Measurements from ENCODE around the gene CEP350. TPM values are rescaled to one million over a fixed set of nuclear protein-coding genes. Genes with fewer than 3 reads are reported as not detected.

Gene CEP350
- total RNA-seq, 2 experiments from 2014 or later, result 37.0 to 41.6 TPM

DNA sequence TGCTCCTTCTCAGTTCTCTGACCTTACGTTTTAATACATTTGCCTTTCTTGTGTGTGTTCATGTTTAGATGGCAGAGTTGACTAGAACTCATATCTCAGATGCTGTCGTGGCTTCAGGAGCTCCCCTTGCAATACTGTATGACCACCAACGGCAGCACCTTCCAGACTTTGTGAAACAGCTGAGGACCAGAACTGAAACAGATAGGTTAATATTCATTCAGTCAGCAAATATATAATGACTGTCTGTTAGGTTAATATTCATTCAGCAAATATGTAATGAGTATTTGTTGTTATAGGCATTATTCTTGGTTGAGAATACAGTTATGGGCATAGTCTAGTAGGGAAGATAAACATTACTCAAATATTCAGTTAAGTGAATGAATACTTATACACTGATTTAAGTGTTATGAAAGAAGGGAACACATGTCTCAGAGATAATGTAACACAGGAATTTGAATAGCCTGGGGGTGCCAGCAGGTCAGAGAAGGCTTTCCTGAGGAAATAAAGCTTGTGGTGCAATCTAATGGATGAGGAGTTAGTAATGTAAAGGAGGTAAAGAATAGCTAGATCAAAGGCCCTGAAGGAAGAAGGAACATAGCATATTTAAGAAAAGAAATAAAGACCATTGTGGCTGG, 88.5 kb downstream of the CEP350 start:
- CTCF ChIA-PET, result no interaction called here
- POLR2A ChIA-PET, result no interaction called here

DNA sequence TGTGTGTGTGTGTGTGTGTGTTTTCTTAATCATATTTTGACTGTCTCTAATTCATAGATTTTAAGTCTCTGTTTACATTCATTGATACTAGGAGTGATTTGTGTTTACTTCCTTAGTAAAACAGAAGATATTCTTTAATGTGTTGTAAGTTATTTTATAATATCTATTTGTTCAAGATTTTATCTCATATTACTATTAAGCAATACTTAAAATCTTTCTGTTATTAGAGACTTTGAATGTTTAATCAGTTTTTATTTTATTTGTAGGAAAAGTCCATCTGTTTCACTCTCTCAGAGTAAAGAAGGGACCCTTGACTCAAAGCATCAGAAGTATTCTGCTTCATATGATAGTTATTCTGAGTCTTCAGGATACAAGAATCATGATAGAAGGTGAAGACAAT, 89.2 kb downstream of the CEP350 start:
- POLR2A ChIA-PET, result no interaction called here

DNA sequence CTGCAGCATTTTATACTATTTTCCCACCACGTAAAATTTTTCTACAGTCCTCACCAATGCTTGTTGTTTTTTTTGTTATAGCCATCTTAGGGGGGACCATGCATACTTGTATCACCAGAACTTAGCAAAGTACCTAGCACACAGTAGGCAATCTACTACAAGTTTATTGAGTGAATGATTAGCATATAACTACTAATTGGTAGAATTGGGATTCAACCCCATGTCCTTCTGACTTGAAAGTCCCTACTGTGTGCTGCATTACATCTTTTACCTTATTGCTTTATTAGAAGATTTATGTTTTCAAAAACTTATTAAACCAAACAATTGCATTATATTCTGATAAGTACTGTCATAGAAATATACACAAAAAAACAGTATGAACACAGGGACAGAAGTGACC, 92.1 kb downstream of the CEP350 start:
- POLR2A ChIA-PET, result no interaction called here
- CTCF ChIA-PET, result no interaction called here

More for the DNA sequence above, 89.2 kb downstream of the CEP350 start:
- CTCF ChIA-PET, result no interaction called here

DNA sequence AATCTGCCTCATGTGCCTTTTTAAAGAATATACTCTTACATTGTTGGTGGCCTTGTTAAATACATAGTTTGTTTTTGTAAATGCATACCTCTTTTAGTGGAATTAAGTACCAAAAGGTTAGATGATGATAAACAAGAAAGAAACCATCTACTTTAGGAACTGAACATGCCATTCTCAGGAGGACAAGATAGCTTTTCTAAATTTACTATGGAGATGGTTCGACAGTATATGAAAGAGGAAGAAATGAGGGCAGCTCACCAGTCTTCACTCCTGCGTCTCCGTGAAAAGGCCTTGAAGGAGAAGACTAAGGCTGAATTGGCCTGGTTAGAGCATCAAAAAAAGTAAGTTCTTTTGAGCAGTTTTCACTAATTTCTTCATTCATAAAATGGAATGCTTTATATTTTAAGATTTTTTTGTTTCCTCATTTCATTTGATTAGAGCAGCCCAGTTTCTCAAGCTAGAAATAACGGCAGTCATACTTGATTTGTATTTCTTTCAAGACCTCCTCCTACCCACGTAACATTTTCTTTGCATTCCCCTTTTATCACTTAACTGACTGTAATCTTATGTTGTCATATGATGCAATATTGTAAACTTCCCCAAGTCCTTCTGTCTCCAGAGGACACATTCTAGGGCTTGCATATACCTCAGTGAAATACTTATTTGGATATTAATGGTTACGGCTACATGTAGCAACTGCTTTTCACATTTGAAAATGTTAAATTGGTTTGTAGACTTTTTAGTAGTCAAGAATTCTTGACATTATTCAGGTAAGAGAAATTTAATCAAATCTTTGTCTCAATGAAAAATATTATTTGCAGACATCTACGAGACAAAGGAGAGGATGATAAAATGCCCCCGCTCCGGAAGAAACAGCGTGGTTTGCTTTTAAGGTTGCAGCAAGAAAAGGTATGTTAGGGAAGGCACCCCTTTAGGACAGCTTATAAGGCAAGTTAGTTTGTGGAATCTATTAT, 99.3 kb downstream of the CEP350 start:
- CTCF ChIA-PET, result no interaction called here

DNA sequence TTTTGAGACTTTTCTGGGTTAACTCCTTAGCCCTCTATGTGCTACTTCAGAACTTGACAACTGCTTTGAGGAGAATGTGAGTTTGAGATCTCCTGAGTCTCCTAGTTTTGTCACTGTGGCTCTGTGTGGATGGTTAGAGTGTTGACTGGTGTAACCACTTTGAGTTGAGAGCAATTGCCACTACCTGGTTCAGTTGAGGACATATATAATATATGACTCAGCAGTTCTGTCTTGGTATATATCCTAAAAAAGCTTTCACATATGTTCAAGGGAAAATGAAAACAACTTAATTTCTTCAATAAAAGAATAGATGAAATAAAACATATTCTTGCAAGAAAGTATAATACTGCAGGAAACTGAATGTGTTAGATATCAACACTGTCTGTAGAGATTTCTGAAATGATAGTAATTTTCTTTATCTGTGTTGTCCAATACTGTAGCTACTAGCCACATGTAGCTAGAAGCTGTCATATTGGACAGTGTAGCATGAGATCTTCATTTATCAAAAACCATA, 103.3 kb downstream of the CEP350 start:
- CTCF ChIA-PET, result no interaction called here
- POLR2A ChIA-PET, result no interaction called here

More for the DNA sequence above, 99.3 kb downstream of the CEP350 start:
- POLR2A ChIA-PET, result no interaction called here

DNA sequence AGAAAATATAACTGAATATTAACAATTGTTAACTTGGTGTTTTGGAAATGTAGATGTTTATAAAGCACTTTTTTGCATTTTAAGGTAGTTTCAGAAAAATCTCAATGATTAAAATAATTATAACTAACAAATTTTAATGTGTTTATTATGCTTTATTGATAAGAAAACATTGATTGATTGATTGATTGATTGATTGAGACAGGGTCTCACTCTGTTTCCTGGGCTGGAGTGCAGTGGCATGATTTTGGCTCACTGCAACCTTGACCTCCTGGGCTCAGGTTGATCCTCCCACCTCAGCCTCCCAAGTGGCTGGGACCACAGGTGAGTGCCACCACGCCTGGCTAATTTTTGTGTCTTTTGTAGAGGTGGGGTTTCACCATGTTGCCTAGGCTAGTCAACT, 106.4 kb downstream of the CEP350 start:
- POLR2A ChIA-PET, result no interaction called here
- CTCF ChIA-PET, result no interaction called here

DNA sequence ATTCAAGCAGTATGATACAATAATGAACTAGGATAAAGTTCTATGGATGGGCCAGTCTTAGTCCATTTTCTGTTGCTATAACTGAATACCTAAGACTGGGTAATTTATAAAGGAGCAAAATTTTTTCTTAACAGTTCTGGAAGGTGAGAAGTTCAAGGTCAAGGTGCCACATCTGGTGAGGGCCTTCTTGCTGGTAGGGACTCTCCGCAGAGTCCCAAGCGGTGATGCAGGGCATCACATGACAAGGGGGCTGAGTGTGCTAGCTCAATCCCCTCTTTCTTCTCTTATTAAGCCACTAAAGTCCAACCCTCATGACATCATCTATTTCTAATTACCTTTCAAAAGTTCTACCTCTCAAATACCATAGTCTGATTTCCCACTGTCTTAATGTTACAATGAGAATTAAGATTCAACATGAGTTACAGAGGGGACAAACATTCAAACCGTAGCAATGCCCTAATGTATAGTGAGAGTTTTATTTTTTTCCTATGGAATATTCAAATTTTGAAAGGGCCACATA, 107.9 kb downstream of the CEP350 start:
- ChIA-PET POLR2A (no interaction called here), CTCF (no interaction called here)

DNA sequence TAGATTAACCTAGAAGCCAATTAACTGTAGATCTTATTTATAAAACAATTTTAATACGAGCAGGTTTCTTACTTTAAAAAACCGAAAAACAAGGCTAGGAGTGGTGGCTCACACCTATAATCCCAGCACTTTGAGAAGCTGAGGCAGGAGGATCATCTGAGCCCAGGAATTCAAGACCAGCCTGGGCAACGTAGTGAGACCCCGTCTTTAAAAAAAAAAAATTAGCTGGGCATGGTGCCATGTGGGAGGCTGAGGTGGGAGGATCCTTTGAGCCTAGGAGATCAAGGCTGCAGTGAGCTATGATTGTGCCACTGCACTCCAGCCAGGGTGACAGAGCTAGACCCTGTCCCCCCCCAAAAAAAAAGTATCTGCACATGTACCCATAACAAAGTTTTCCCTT, 110.8 kb downstream of the CEP350 start:
- ChIA-PET CTCF (no interaction called here), POLR2A (no interaction called here)

DNA sequence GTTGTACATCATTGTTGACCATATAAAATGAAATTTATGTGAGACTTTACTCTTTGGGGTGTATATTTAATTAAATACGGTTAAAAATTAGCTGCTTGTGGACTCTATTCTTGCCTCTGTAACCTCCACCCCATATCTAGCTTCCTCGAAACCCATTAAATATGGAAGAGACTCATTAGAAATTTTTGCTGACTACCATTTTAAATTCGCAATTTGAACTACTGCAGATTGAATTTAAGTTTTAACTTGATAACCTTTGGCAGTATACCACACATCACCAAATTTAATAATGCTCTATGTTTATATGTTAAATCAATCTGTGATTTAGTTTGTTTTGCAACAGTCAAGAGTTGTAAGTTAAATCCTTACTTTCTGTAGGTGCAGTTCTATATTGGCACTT, 111.5 kb downstream of the CEP350 start:
- ChIA-PET CTCF (no interaction called here), POLR2A (no interaction called here)

DNA sequence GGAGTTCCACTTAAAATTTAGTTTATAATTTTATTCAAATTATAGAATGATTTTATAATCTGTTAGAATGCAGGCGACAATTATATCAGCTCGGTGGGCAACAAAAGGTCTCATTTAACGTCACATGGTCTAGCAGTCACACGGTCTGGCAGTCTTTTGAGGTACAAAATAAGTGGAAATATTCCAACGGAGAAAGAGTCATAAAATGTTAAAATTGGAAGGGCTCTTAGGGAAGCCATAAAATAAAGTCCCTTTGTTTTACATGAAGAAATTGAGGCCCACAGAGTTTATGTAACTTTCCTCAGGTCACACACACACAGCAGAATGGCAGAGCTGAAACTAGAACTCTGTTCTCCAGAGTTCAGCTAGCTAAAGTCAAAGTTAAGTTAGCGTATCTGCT, 115.7 kb downstream of the CEP350 start:
- CTCF ChIA-PET, result no interaction called here
- POLR2A ChIA-PET, result no interaction called here

DNA sequence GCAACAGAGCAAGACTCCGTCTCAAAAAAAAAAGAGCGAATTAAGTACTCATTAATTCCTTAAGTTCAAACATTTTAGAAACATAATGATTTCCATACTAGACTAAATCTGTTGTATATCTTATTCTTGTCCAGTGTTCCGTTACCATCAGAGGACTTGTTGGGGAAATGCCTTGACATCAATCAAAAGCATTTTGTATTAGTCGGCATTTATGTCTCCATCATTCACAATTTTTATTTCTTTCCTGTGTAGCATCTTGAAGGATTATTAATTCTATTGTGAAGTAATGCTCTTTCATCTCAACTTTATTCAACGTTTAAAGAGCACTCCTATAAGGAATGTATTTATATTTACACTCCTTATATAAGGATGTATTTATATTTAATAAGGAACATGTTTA, 117.1 kb downstream of the CEP350 start:
- CTCF ChIA-PET, result no interaction called here
- POLR2A ChIA-PET, result no interaction called here

DNA sequence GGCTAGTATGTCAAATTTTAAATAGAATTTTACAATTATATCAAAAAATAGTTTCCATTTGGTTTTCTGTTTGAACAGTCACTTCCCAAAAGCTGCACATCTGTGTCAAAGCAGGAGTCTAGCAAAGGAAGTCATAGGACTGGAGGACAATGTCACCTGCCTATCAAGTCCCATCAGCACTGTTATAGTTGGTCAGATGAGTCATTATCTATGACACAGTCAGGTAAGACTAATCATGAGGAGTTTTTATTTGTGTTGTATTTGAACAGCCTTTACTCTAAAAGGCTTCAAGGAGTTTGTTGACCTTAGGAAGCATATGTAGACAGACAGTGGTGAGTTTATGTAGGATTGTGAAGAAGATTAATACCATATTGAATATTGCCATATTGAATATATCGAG, 125.8 kb downstream of the CEP350 start:
- ChIA-PET CTCF (no interaction called here), POLR2A (no interaction called here)

DNA sequence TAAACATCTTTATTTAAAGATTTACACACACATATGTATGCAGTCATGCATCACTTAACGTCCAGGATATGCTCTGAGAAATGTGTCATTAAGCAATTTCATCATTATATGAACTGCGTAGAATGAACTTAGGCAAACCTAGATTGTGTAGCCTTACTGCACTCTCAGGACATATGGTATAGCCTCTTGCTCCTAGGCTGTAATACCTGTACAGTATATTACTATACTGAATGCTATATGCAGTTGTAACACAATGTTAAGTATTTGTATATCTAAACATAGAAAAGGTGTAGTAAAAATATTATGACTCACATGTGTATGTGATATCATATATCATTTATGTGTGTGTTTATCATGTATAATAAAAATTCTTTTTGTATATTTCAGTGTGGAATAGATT, 126.9 kb downstream of the CEP350 start:
- ChIA-PET POLR2A (no interaction called here), CTCF (no interaction called here)

DNA sequence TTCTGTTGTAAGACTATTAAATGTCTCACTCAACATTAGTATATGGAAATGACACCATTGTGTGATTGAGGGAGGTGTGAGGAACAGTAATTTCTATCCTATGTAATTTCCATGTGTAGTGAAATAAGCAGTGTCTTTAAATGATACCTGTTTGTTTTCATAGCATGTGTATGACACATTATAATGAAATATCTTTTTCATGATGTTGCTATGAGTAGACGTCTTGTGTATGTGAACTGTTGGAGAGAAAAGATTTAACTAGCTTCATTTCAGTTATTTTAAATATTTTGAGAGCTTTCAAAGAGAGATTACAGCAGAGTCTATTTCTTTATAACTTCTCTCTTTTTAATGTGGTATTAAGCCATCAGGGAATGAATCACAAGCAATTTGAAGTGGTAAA, 128.6 kb downstream of the CEP350 start:
- ChIA-PET CTCF (interaction anchor here (1.0 kb wide), 1 partner anchor 268 kb away, joined by 3 read pairs; no protein-coding TSS in a partner anchor), POLR2A (no interaction called here)

DNA sequence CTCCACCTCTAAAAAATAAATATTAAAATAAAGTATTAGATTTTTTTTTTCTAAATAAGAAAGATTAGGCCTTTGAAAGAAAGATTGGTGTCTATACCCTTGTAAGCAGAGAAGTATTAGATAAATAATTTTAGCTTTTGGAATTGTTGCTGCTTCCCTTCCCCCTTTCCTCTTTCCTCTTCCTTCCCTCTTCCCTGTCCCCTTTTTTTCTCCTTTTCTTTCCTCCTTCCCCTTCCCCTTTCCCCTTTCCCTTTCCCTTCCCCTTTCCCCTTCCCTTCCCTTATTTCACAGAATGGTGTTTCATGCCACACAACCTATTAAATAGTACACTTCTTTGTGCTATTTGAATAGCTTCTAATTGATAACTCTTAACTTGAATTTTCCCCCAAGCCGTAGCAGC, 130.3 kb downstream of the CEP350 start:
- ChIA-PET POLR2A (interaction anchor here (0.6 kb wide), 1 partner anchor 35 kb away, joined by 14 read pairs; no protein-coding TSS in a partner anchor), CTCF (no interaction called here)

DNA sequence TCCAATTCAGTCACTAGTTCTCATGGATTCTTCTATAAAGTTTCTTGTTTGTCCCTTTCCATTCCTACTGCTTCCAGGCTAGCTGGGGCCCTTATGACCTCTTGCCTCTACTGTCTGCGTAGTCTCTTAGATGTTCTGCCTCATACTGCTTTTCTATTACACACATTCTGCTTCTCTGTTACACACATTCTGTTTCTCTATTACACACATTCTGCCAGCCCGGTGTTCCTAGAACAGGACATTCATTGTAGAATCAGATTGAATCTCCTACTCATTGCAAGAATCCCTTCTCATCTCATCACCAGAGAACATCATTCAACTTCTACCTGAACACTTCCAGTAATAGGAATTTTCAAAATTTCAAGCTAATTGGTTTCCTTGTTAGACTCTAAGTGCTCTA, 130.7 kb downstream of the CEP350 start:
- ChIA-PET POLR2A (interaction anchor here (0.6 kb wide), 1 partner anchor 34 kb away, joined by 14 read pairs; no protein-coding TSS in a partner anchor), CTCF (interaction anchor here (1.6 kb wide), 1 partner anchor 94 kb away, joined by 7 read pairs; no protein-coding TSS in a partner anchor)

DNA sequence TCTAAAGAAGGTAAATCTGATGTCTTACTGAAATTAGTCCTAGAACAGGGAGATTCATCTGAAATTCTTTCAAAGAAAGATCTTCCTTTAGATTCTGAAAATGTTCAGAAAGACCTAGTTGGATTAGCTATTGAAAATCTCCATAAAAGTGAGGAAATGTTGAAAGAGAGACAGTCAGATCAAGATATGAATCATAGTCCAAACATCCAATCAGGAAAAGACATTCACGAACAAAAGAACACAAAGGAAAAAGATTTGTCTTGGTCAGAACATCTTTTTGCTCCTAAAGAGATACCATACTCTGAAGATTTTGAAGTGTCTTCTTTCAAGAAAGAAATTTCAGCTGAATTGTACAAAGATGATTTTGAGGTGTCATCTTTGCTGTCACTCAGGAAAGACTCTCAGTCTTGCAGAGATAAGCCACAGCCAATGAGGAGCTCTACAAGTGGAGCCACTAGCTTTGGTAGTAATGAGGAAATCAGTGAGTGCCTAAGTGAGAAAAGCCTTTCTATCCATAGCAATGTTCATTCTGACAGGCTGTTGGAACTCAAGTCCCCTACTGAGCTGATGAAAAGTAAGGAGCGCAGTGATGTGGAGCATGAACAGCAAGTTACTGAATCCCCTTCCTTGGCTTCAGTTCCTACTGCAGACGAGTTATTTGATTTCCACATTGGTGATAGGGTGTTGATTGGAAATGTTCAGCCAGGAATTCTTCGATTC, 138.5 kb downstream of the CEP350 start:
- ChIA-PET POLR2A (no interaction called here), CTCF (no interaction called here)

DNA sequence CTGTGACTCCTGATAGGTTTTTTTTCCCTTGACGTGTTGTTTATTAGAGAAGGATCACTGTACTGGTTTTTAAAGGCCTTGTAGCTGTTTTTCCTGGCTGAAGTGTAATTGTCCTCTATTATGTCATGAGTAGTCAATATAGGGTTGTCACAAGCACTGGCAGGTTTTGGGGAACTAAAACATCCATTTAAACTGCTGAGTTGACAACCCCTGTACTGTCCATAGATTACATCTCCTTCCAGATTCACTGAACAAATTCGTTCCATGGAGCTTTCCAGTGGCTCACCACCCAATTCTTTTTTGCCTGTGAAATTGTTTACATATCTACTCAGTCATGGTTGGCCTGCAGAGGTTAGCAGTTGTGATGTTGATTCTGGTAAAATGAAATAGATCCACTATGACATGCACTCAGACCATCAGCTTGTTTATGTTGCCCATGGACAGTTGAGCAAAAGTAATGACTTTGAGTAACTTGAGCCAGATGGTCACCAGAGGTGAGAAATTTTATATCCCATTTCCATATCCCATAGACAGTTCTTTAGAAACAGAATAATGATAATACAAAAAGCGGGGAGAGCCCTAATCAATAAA, 140.2 kb downstream of the CEP350 start:
- POLR2A ChIA-PET, result no interaction called here
- CTCF ChIA-PET, result no interaction called here

DNA sequence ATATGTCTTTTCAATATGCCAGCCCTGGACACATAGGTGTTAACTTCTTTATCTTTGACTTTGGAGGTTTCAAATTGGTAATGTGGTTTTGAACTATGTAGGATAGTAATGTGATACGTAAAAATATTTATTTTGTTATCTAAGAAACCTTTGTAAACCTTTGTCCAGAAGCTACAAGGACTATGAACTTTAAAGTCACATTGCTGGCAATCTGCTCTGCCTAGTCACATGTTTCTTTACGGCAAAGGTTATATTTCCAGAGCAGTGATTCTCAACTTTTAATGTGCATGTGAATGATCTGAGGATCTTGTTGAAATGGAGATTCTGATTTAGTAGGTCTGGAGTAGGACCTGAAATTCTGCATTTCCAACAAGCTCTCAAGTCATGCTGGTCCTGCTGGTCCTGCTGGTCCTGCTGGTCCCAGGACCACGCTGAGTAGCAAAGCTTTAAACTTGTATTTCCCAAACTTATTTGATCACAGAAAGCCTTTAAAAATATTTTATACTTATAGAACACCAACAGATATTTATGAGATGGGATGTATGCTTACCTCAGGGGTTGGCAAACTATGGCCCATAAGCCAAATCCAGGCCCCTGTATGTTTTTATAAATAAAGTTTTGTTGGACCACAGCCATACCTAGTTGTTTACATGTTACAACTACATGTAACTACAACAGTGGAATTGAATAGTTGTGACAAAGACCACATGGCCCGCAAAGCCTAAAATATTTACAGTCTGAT, 142.1 kb downstream of the CEP350 start:
- ChIA-PET CTCF (no interaction called here), POLR2A (no interaction called here)

DNA sequence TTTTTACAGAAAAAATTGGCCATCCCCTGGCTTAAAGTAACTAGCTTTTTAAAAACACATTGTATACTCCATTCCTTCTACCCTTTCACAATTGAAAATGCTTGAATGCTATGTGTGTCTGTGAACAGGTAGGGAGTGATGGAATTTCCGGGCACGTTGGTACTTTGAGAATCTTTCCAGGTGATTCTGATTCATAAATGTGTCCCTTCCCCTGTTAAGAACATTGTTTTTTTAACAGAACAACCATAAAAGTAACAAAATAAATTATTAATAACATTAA, 142.7 kb downstream of the CEP350 start:
- ChIA-PET POLR2A (no interaction called here), CTCF (no interaction called here)
